GM18498 (cell line): ENCODE results near the gene KLHL42.
A peak's percentile ranks its signal among the peaks of the same experiment; 100 is the strongest.

ENCODE experiments used
- ATAC-seq: cut with Tn5 transposase; IDR thresholded peaks from one replicate; pipeline ENCODE4 v1.9.1; 2021; ENCODE audit warnings: mild to moderate bottlenecking, moderate library complexity; ENCODE audit not compliant: unreplicated experiment

Gene KLHL42

GRCh38 chr12:27780612-27781408 is 777 bp downstream of the KLHL42 start:
- peak; percentile 44 for ATAC-seq

- no peak for ATAC-seq
Measured at GRCh38 chr12:27781680-27782079, 1.6 kb downstream of the KLHL42 start.

- no peak for ATAC-seq
Measured at GRCh38 chr12:27782481-27782880, 2.4 kb downstream of the KLHL42 start.

- no peak for ATAC-seq
Measured at GRCh38 chr12:27785882-27786570, 6.0 kb downstream of the KLHL42 start.

- ATAC-seq = no peak
Measured at GRCh38 chr12:27787559-27787958, 7.5 kb downstream of the KLHL42 start.

GRCh38 chr12:27790179-27790578 is 10.1 kb downstream of the KLHL42 start:
- no peak for ATAC-seq

- ATAC-seq = no peak
Measured at GRCh38 chr12:27794818-27795584, 15.0 kb downstream of the KLHL42 start.

GRCh38 chr12:27796128-27796527 is 16.1 kb downstream of the KLHL42 start:
- no peak for ATAC-seq

- no peak for ATAC-seq
Measured at GRCh38 chr12:27797301-27798025, 17.4 kb downstream of the KLHL42 start.

- ATAC-seq = no peak
Measured at GRCh38 chr12:27800819-27801218, 20.8 kb downstream of the KLHL42 start.

GRCh38 chr12:27801630-27802029 is 21.6 kb downstream of the KLHL42 start:
- ATAC-seq = no peak

GRCh38 chr12:27802511-27802910 is 22.5 kb downstream of the KLHL42 start:
- no peak for ATAC-seq

GRCh38 chr12:27802936-27803335 is 22.9 kb downstream of the KLHL42 start:
- no peak for ATAC-seq

- no peak for ATAC-seq
Measured at GRCh38 chr12:27805238-27805637, 25.2 kb downstream of the KLHL42 start.

- ATAC-seq = no peak
Measured at GRCh38 chr12:27806259-27806658, 26.2 kb downstream of the KLHL42 start.

GRCh38 chr12:27807063-27807703 is 27.1 kb downstream of the KLHL42 start:
- ATAC-seq = no peak

GRCh38 chr12:27808841-27809240 is 28.8 kb downstream of the KLHL42 start:
- no peak for ATAC-seq

GRCh38 chr12:27810756-27811155 is 30.7 kb downstream of the KLHL42 start:
- no peak for ATAC-seq

- ATAC-seq = no peak
Measured at GRCh38 chr12:27812502-27812901, 32.5 kb downstream of the KLHL42 start.

GRCh38 chr12:27814411-27814810 is 34.4 kb downstream of the KLHL42 start:
- ATAC-seq = no peak
